Upper lobe of left lung (tissue), 6 donors: Measurements from ENCODE around the gene RGL1. TPM values are rescaled to one million over a fixed set of nuclear protein-coding genes. Genes with fewer than 3 reads are reported as not detected.

Source experiments
- ATAC-seq, 2 donors: fragments of 200-7000 bp; cut with Tn5 transposase; one replicate each; pipeline ENCODE4 v1.9.1; 2022; ENCODE audit warnings: mild to moderate bottlenecking in 2 of 2, moderate library complexity in 2 of 2; ENCODE audit not compliant: low FRiP score in 2 of 2
- DNase-seq, 2 donors: peaks; one replicate each; pipeline ENCODE4 v3.0.0-alpha.2; 2019 to 2020
- H3K27ac ChIP-seq, 4 donors: fragments of 200-600 bp; sonication (generic); one replicate each; pipeline ENCODE4 v1.5.1; 2016 to 2019
- H3K27me3 ChIP-seq, 4 donors: fragments of 200-600 bp; sonication (generic); one replicate each; pipeline ENCODE4 v1.5.1; 2017 to 2019
- H3K36me3 ChIP-seq, 4 donors: fragments of 200-600 bp; sonication (generic); one replicate each; pipeline ENCODE4 v1.5.1; 2016 to 2019
- H3K4me1 ChIP-seq, 4 donors: fragments of 200-600 bp; sonication (generic); one replicate each; pipeline ENCODE4 v1.5.1; 2018 to 2019
- H3K4me3 ChIP-seq, 4 donors: fragments of 200-600 bp; sonication (generic); one replicate each; pipeline ENCODE4 v1.5.1; 2017 to 2019; ENCODE audit warnings: mild to moderate bottlenecking in 2 of 4, moderate library complexity in 1 of 4
- H3K9me3 ChIP-seq, 4 donors: fragments of 200-600 bp; sonication (generic); one replicate each; pipeline ENCODE4 v1.5.1; 2018 to 2019
- EP300 ChIP-seq, 4 donors: sonication (generic); formaldehyde crosslinking; IDR thresholded peaks; one replicate each; pipeline ENCODE4 v1.5.1; 2017; ENCODE audit warnings: antibody characterized with exemption in 4 of 4, control low read depth in 2 of 4
- POLR2A ChIP-seq, 4 donors: fragments of 450-650 bp; IDR thresholded peaks; one replicate each; pipeline ENCODE4 v1.5.1; 2016 to 2017; ENCODE audit warnings: antibody characterized with exemption in 4 of 4, mild to moderate bottlenecking in 2 of 4
- POLR2AphosphoS5 ChIP-seq, 2 donors: sonication (generic); formaldehyde crosslinking; IDR thresholded peaks; one replicate each; pipeline ENCODE4 v1.5.1; 2017; ENCODE audit warnings: antibody characterized with exemption in 2 of 2
- WGBS, 2 donors: methylation state at CpG; one replicate each; pipeline ENCODE4 v1.1.5; 2017 to 2018; 5-methylcytosine and 5-hydroxymethylcytosine counted together
- total RNA-seq, 6 donors: library from RNA; depleted of rRNA in 4 of 6; stranded (reverse); fragments of >200 nt in 4 of 6; gene quantifications; one replicate each; pipeline versions ENCODE4 v1.1.0 to v1.2.1, GENCODE V29; 2016 to 2021
- TF ChIP-seq, protein P1 (sequence below), 6 experiments: fragments of 450-650 bp in 4 of 6; fragments of 200-600 bp in 2 of 6; sonication (generic) in 2 of 6; IDR thresholded peaks; one replicate each; pipeline ENCODE4 v1.5.1; 2016 to 2019; ENCODE audit warnings: antibody characterized with exemption in 6 of 6
- donor health status: DM: no; HTN: no; CAD: no; lungs with moderate emphysema.
- donor health status: DM: no; HTN: yes; CAD: no; lungs with severe emphysema.

The RGL1 gene
- total RNA-seq, 6 donors from 2014 or later = 24.1 to 38.9 (median 26.7) TPM

DNA sequence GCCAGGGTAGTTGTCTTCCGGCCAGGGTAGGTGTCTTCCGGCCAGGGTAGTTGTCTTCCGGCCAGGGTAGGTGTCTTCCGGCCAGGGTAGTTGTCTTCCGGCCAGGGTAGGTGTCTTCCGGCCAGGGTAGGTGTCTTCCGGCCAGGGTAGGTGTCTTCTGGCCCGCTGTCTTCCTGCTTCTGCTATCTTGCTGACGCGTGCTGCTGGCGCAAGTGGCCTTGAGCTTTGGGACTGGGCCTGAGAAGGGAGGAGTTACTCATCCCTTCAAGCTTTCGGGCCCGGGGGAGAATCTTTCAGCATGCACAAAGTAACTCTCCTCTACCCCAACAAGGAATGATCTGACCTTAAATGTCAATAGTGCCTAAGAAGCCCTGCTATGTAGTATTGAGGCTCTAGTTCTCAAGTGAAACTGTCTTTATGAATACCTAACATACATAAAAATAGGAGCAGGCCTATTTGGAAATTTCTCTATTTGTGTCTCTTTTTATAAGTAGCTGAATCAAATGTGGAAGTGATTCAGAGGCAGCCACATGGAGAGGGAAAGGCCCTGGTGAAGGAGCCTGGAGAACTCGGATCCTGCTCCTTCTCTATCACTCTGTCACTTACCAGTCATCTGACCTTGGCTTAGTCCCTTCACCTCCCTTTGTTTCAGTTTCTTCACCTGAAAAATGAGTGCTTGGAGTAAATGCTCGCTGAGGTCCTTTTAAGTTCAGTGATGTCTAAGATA lies 65.6 kb downstream of the RGL1 start:
- Histone ChIP-seq H3K4me1 (peaks cover 39 to 47% (median 43%) of the 10 kb centered on the region in 4 donors), H3K36me3 (peaks cover 0 to 6% (median 1%) of the 10 kb centered on the region in 4 donors), H3K27me3 (no peaks in the 10 kb centered on the region), H3K4me3 (no peak overlapping the region), H3K9me3 (no peaks in the 10 kb centered on the region), H3K27ac (peak overlapping the region; percentile 56 to 89 (median 69))
- peak in 1 of 2 donors; percentile 59 for ATAC-seq
- DNase-seq = peak in 1 of 2 donors; percentile 35
- TF ChIP-seq POLR2A (IDR thresholded peaks at IDR 0.05) (no peak), EP300 (IDR thresholded peaks at IDR 0.05) (no peak)
- WGBS, 2 donors = 68 to 90% methylated on average over 10 of the region's 15 CpGs

DNA sequence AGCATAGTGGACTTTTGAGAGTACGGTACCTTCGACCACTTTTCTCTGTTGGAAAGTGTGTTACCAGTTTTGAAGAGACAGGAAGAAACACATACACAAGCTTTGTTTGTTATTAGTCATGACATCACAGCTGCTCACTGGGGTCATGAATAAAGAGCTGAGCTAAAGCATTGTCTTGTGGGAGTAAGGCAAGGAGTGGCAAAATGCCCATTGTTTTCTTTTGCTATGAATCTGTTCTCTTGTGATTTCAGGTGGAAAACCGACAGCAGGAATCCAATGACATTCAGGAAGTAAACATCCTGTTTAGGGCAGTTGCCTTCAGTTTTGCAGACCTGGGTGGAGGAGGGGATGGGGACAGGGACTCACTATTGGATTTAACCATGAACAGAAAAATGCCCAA lies 66.2 kb downstream of the RGL1 start:
- ATAC-seq = peak in 1 of 2 donors; percentile 28
- H3K4me3 ChIP-seq = no peak overlapping the region
- peak overlapping the region; percentile 56 to 89 (median 69) for H3K27ac ChIP-seq
- WGBS, 2 donors = 36 to 55% methylated on average over 3 of the region's 3 CpGs
- no peak for DNase-seq
- no peak for TF ChIP-seq POLR2A (IDR thresholded peaks at IDR 0.05)
- TF ChIP-seq, protein P1, sequence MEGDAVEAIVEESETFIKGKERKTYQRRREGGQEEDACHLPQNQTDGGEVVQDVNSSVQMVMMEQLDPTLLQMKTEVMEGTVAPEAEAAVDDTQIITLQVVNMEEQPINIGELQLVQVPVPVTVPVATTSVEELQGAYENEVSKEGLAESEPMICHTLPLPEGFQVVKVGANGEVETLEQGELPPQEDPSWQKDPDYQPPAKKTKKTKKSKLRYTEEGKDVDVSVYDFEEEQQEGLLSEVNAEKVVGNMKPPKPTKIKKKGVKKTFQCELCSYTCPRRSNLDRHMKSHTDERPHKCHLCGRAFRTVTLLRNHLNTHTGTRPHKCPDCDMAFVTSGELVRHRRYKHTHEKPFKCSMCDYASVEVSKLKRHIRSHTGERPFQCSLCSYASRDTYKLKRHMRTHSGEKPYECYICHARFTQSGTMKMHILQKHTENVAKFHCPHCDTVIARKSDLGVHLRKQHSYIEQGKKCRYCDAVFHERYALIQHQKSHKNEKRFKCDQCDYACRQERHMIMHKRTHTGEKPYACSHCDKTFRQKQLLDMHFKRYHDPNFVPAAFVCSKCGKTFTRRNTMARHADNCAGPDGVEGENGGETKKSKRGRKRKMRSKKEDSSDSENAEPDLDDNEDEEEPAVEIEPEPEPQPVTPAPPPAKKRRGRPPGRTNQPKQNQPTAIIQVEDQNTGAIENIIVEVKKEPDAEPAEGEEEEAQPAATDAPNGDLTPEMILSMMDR (IDR thresholded peaks at IDR 0.05) = no peak
- TF ChIP-seq POLR2AphosphoS5 (IDR thresholded peaks at IDR 0.05) = no peak
- no peak for TF ChIP-seq EP300 (IDR thresholded peaks at IDR 0.05)
- peaks cover 42 to 51% (median 47%) of the 10 kb centered on the region in 4 donors for H3K4me1 ChIP-seq
- peaks cover 0 to 4% (median 1%) of the 10 kb centered on the region in 4 donors for H3K36me3 ChIP-seq
- H3K9me3 ChIP-seq = no peaks in the 10 kb centered on the region
- no peaks in the 10 kb centered on the region for H3K27me3 ChIP-seq

DNA sequence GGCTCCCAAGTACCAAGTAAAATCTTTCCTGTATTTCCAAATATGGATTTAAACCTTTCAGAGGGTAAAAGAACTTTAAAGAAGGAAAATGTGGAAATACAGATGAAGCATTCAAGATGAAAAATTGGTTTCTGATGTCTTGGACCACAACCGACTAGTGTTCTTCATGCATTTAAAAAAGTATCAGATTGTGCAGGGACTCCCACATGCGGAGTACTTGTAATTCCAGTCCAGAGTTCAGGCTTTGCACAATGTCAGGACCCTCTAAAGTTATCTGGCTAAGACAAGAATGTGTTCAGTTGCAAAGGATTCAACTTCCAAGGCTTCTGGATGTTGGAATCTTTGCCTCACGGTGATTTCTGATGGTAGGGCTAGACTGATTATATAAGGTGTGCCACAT lies 66.7 kb downstream of the RGL1 start:
- Histone ChIP-seq H3K27ac (peak overlapping the region; percentile 56 to 89 (median 69)), H3K4me1 (peaks cover 47 to 53% (median 51%) of the 10 kb centered on the region in 4 donors), H3K4me3 (no peak overlapping the region), H3K36me3 (peaks cover 0 to 2% (median 0%) of the 10 kb centered on the region in 4 donors), H3K9me3 (no peaks in the 10 kb centered on the region), H3K27me3 (no peaks in the 10 kb centered on the region)
- WGBS, 2 donors = 68 to 78% methylated on average over 3 of the region's 3 CpGs
- no peak for TF ChIP-seq POLR2AphosphoS5 (IDR thresholded peaks at IDR 0.05)
- TF ChIP-seq POLR2A (IDR thresholded peaks at IDR 0.05) = no peak
- TF ChIP-seq, protein P1 (IDR thresholded peaks at IDR 0.05) = no peak
- TF ChIP-seq EP300 (IDR thresholded peaks at IDR 0.05) = no peak
- DNase-seq = no peak
- no peak for ATAC-seq

DNA sequence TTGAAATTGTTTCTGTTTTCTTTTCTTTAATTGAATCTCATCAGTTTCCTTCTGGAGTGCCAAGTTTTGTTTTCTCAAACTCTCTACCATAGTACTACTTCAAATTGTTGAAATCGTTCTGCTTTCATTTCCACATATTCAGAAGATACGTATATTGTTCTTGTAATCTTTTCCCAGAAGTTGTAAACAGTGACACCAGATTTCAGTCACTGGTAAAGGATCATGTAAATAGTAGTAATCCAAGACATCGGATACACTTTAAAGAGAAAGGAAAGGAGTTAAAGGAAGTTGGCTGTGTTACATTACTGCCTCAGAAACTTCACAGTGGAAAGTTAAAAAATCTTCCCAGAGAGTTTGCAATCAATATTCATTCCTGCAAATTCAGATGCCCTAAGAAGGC lies 67.5 kb downstream of the RGL1 start:
- Histone ChIP-seq H3K4me3 (peak overlapping the region in 1 of 4 donors; percentile 21), H3K4me1 (peaks cover 55 to 60% (median 59%) of the 10 kb centered on the region in 4 donors), H3K9me3 (no peaks in the 10 kb centered on the region), H3K27ac (peak overlapping the region; percentile 56 to 89 (median 69)), H3K27me3 (no peaks in the 10 kb centered on the region), H3K36me3 (no peaks in the 10 kb centered on the region)
- DNase-seq = no peak
- peak in 1 of 2 donors; percentile 22 for ATAC-seq
- TF ChIP-seq POLR2AphosphoS5 (IDR thresholded peaks at IDR 0.05) = peak in 1 of 2 donors; percentile 9
- peak in 1 of 4 donors; percentile 70 for TF ChIP-seq EP300 (IDR thresholded peaks at IDR 0.05)
- TF ChIP-seq POLR2A (IDR thresholded peaks at IDR 0.05) = no peak
- TF ChIP-seq, protein P1 (IDR thresholded peaks at IDR 0.05) = no peak
- WGBS, 2 donors = 14 to 19% methylated on average over 3 of the region's 3 CpGs

DNA sequence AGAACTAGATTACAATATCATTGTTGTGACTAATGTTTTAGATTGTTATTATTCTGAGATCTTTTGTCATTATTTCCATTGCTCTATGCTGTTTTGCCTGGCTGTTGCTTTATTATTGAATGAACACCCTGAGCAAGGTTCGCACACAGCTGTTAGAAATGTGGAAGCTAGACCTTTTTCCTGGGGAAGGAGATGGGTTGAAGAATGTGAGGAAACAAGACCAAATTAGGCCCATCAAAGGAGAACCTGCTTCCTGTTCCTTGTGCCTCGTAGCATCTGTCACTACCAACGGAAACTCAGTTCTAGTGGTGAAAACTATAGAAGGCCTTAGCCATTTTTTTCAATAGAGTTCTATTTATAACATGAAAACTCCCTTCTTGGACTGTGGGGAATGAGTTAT lies 68.7 kb downstream of the RGL1 start:
- Histone ChIP-seq H3K36me3 (no peaks in the 10 kb centered on the region), H3K4me3 (no peak overlapping the region), H3K27ac (peak overlapping the region; percentile 45 to 89 (median 69)), H3K9me3 (no peaks in the 10 kb centered on the region), H3K27me3 (no peaks in the 10 kb centered on the region), H3K4me1 (peaks cover 59 to 66% (median 65%) of the 10 kb centered on the region in 4 donors)
- ATAC-seq (peak in 1 of 2 donors; percentile 55), DNase-seq (no peak)
- WGBS, 2 donors = 28 to 38% methylated on average over 3 of the region's 3 CpGs
- no peak for TF ChIP-seq POLR2AphosphoS5 (IDR thresholded peaks at IDR 0.05)
- no peak for TF ChIP-seq EP300 (IDR thresholded peaks at IDR 0.05)
- TF ChIP-seq, protein P1 (IDR thresholded peaks at IDR 0.05) = no peak
- TF ChIP-seq POLR2A (IDR thresholded peaks at IDR 0.05) = no peak
